ENCODE results near the gene PRDX5. TPM values are rescaled to one million over a fixed set of nuclear protein-coding genes. Genes with fewer than 3 reads are reported as not detected.

The PRDX5 gene
- total and polyA plus RNA-seq, 9 of the 15 experiments (the other 6 are each of a cell fraction or from before 2014, with no cell fraction given), result 40.8 to 327 (median 204) TPM

- TF ChIP-seq ZBTB40 (IDR thresholded peaks at IDR 0.05) (0 out of 2 replicates have a peak, but pooled peaks have one; percentile 37), ZBTB40 (CRISPR knock-in tag; IDR thresholded peaks at IDR 0.05) (no peak), CTCF (IDR thresholded peaks at IDR 0.05 in 2 of 3, conservative IDR thresholded peaks at IDR 0.05 in 1 of 3; ENCODE audit: insufficient read depth in 2 of 3, low read depth in 1 of 3, low read length in 3 of 3) (peak; percentile 57 to 96 (median 75)), MTA3 (IDR thresholded peaks at IDR 0.05; ENCODE audit: borderline replicate concordance) (peak; percentile 80), MNT (conservative IDR thresholded peaks at IDR 0.05) (peak in 1 of 2 experiments; percentile 74; a peak in 2 of 4 replicates), CBFA2T2 (conservative IDR thresholded peaks at IDR 0.05) (peak; percentile 32; the same call in 1 of the 2 replicates), CREB3L1 (IDR thresholded peaks at IDR 0.05; ENCODE audit: borderline replicate concordance, low read depth) (0 out of 2 replicates have a peak, but pooled peaks have one; percentile 28), NCOA6 (IDR thresholded peaks at IDR 0.05) (no peak), ZNF24 (IDR thresholded peaks at IDR 0.05) (0 out of 2 replicates have a peak, but pooled peaks have one; percentile 18), HCFC1 (IDR thresholded peaks at IDR 0.05; ENCODE audit: low read depth, low read length) (0 out of 2 replicates have a peak, but pooled peaks have one; percentile 40), KLF6 (CRISPR knock-in tag; IDR thresholded peaks at IDR 0.05; ENCODE audit: borderline replicate concordance) (no peak)
Observed at GRCh38 chr11:64341851-64342791, 24.2 kb downstream of the PRDX5 start (continued).
